NAMALWA (cell line): ENCODE results near the gene LILRB2.
"Not testable (repeated sequence)": the region's sequence is repeated elsewhere in the genome, so short reads cannot be mapped to it uniquely, and the experiment has no call there.

Experiments
- DNase-seq: peaks from one replicate; pipeline ENCODE4 v3.0.0-alpha.2; 2015; ENCODE audit warnings: low spot score

Gene LILRB2

GRCh38 chr19:54240372-54241336, 40.3 kb downstream of the LILRB2 start:
- not testable (repeated sequence) for DNase-seq

- DNase-seq = not testable (repeated sequence)
These were observed 41.2 kb downstream of the LILRB2 start for GRCh38 chr19:54239491-54240371.

- no peak for DNase-seq
These were observed 47.0 kb downstream of the LILRB2 start for GRCh38 chr19:54233941-54234340.

GRCh38 chr19:54231077-54231931, 49.6 kb downstream of the LILRB2 start:
- DNase-seq = peak; percentile 59

- no peak for DNase-seq
These were observed 50.9 kb downstream of the LILRB2 start for GRCh38 chr19:54230031-54230430.

GRCh38 chr19:54229146-54229545, 51.8 kb downstream of the LILRB2 start:
- DNase-seq = no peak

- not testable (repeated sequence) for DNase-seq
These were observed 56.3 kb downstream of the LILRB2 start for GRCh38 chr19:54224619-54225018.

GRCh38 chr19:54223937-54224281, 57.0 kb downstream of the LILRB2 start:
- not testable (repeated sequence) for DNase-seq
